ENCODE measurements around the gene NFE2L2.
"Not testable (repeated sequence)": the region's sequence is repeated elsewhere in the genome, so short reads cannot be mapped to it uniquely, and the experiment has no call there.

NFE2L2 gene

GRCh38 chr2:177232098-177232704 is 32.3 kb downstream of the NFE2L2 start:
- DNase-seq (ENCODE audit: low read depth) = no peak
- no peak for TF ChIP-seq CTCF (IDR thresholded peaks at IDR 0.05; ENCODE audit: control insufficient read depth, insufficient read depth, low read depth, low read length, missing control alignments)
- no peak overlapping the region for H3K4me3 ChIP-seq (ENCODE audit: control insufficient read depth, low read depth, low read length)

- no peak overlapping the region for H3K4me3 ChIP-seq (ENCODE audit: control insufficient read depth, low read depth, low read length)
- TF ChIP-seq CTCF (IDR thresholded peaks at IDR 0.05; ENCODE audit: control insufficient read depth, insufficient read depth, low read depth, low read length, missing control alignments) = no peak
- no peak for DNase-seq (ENCODE audit: low read depth)
Measured at GRCh38 chr2:177231270-177231669, 33.3 kb downstream of the NFE2L2 start.

GRCh38 chr2:177229442-177230242 is 34.9 kb downstream of the NFE2L2 start:
- no peak for TF ChIP-seq CTCF (IDR thresholded peaks at IDR 0.05; ENCODE audit: control insufficient read depth, insufficient read depth, low read depth, low read length, missing control alignments)
- no peak overlapping the region for H3K4me3 ChIP-seq (ENCODE audit: control insufficient read depth, low read depth, low read length)
- DNase-seq (ENCODE audit: low read depth) = no peak

- no peak for TF ChIP-seq CTCF (IDR thresholded peaks at IDR 0.05; ENCODE audit: control insufficient read depth, insufficient read depth, low read depth, low read length, missing control alignments)
- no peak overlapping the region for H3K4me3 ChIP-seq (ENCODE audit: control insufficient read depth, low read depth, low read length)
- no peak for DNase-seq (ENCODE audit: low read depth)
Measured at GRCh38 chr2:177225965-177226360, 38.6 kb downstream of the NFE2L2 start.

GRCh38 chr2:177223436-177223835 is 41.1 kb downstream of the NFE2L2 start:
- H3K4me3 ChIP-seq (ENCODE audit: control insufficient read depth, low read depth, low read length); DNase-seq (ENCODE audit: low read depth): not testable (repeated sequence)

- DNase-seq (ENCODE audit: low read depth) = no peak
- no peak overlapping the region for H3K4me3 ChIP-seq (ENCODE audit: control insufficient read depth, low read depth, low read length)
- no peak for TF ChIP-seq CTCF (IDR thresholded peaks at IDR 0.05; ENCODE audit: control insufficient read depth, insufficient read depth, low read depth, low read length, missing control alignments)
Measured at GRCh38 chr2:177221970-177222369, 42.6 kb downstream of the NFE2L2 start.

GRCh38 chr2:177221534-177221933 is 43.0 kb downstream of the NFE2L2 start:
- H3K4me3 ChIP-seq (ENCODE audit: control insufficient read depth, low read depth, low read length) = no peak overlapping the region
- DNase-seq (ENCODE audit: low read depth) = no peak
- no peak for TF ChIP-seq CTCF (IDR thresholded peaks at IDR 0.05; ENCODE audit: control insufficient read depth, insufficient read depth, low read depth, low read length, missing control alignments)

- not testable (repeated sequence) for H3K4me3 ChIP-seq (ENCODE audit: control insufficient read depth, low read depth, low read length); DNase-seq (ENCODE audit: low read depth)
Measured at GRCh38 chr2:177219787-177220186, 44.7 kb downstream of the NFE2L2 start.

Measured in AG09309 (cell line).